Endothelial cell (in vitro differentiated cells): Measurements from ENCODE around the gene SEPTIN14. TPM values are rescaled to one million over a fixed set of nuclear protein-coding genes. Genes with fewer than 3 reads are reported as not detected.
"Not testable (repeated sequence)": the region's sequence is repeated elsewhere in the genome, so short reads cannot be mapped to it uniquely, and the experiment has no call there.

Experiments
- DNase-seq: peaks from one replicate; pipeline ENCODE4 v3.0.0; 2021; ENCODE audit warnings: low spot score
- H3K27ac Mint-ChIP-seq: one replicate; pipeline ENCODE4 v1.8.0; 2021; ENCODE audit warnings: mixed read lengths, inconsistent platforms; ENCODE audit not compliant: unreplicated experiment
- H3K27me3 Mint-ChIP-seq: one replicate; pipeline ENCODE4 v1.8.0; 2021; ENCODE audit warnings: mild to moderate bottlenecking, moderate library complexity, mixed read lengths, inconsistent platforms; ENCODE audit not compliant: unreplicated experiment
- H3K36me3 Mint-ChIP-seq: one replicate; pipeline ENCODE4 v1.8.0; 2021; ENCODE audit warnings: mild to moderate bottlenecking, low read depth, mixed read lengths, inconsistent platforms; ENCODE audit not compliant: unreplicated experiment
- H3K4me1 Mint-ChIP-seq: one replicate; pipeline ENCODE4 v1.8.0; 2021; ENCODE audit warnings: mild to moderate bottlenecking, mixed read lengths, inconsistent platforms; ENCODE audit not compliant: unreplicated experiment
- H3K4me3 Mint-ChIP-seq: one replicate; pipeline ENCODE4 v1.8.0; 2021; ENCODE audit warnings: mild to moderate bottlenecking, mixed read lengths, inconsistent platforms; ENCODE audit not compliant: unreplicated experiment
- H3K9me3 Mint-ChIP-seq: one replicate; pipeline ENCODE4 v1.8.0; 2021; ENCODE audit warnings: mixed read lengths, inconsistent platforms; ENCODE audit not compliant: unreplicated experiment
- long read RNA-seq: library from polyadenylated mRNA; unstranded; transcript quantifications from one replicate; pipeline ENCODE4 v2.0.0, GENCODE V29; 2020; ENCODE audit not compliant: unreplicated experiment
- total RNA-seq: library from RNA; stranded (reverse); fragmentation: NEBNext Ultra II Directional; extraction: Animal tissue kit (Norgen Biotek cat#: 25700); gene quantifications from one replicate; pipeline ENCODE4 v1.2.1, GENCODE V29; 2021; ENCODE audit not compliant: unreplicated experiment
- TF ChIP-seq, protein P1 (sequence below): fragments of 200-600 bp; sonication (generic); IDR thresholded peaks from one replicate; pipeline ENCODE4 v1.5.0; 2021; ENCODE audit warnings: antibody characterized with exemption; ENCODE audit not compliant: unreplicated experiment

The SEPTIN14 gene
- not detected for total RNA-seq
- long read RNA-seq, result 0 reads

DNA sequence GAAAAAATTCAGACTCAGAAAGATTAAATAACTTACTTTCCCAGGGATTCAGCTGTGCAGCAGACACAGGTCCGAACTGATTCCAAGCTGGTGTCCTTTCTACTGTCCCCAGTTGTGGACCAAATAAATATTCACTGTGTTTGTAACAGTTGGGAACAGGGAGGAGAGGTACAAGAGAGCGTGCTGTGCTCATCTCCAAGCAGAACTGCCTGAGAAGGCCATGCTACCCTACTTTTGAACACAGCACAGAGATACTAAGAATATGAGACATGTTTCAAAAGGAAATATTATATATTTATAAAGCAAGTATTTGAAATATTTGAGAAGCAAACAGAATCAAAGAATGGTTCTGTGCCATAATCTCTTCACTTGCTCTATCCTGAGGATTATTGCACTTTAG is at the start of gene SEPTIN14:
TSS of gene SEPTIN14 (minus strand) at position 101 of the 400 bp plus-strand sequence. CDS start 756 bp downstream, outside the sequence.
- not testable (repeated sequence) for H3K9me3 Mint-ChIP-seq, H3K4me1 Mint-ChIP-seq, H3K36me3 Mint-ChIP-seq

DNA sequence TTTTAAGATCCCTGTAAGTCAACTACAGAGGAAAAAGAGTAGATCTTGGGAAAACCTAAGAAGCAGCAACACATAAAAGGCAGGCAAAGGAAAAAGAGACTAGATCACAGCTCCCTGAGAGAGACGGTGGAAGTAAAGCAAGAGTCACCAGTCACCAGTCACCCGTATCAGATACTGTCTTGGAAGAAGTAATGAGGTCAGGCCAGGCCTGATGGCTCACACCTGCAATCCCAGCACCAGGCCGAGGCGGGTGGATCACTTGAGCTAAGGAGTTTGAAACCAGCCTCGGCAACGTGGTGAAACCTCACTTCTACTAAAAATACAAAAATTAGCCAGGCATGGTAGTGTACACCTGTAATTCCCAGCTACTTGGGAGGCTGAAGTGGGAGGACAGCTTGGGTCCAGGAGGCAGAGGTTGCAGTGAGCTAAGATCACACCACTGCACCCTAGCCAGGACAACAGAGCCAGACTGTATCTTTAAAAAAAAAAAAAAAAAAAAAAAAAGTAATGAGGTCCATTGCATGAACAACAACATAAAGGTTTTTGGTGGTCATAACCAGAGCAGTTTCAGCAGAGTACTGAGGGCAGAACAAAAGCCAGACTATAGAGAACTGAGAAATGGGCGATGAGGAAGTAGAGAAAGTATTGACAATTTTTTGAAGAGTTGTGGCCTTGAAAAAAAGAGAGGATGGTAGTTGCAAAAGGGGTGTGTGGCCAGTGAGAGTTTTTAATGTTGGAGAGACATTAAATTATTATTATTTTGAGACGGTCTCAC is 41.6 kb upstream of the SEPTIN14 start:
- Mint-ChIP-seq H3K27me3 (peaks cover 2% of the 10 kb centered on the region), H3K4me1 (no peaks in the 10 kb centered on the region), H3K36me3 (peaks cover 21% of the 10 kb centered on the region)

More for the DNA sequence above, at the start of gene SEPTIN14:
- not testable (repeated sequence) for H3K27ac Mint-ChIP-seq, H3K27me3 Mint-ChIP-seq, DNase-seq, H3K4me3 Mint-ChIP-seq

DNA sequence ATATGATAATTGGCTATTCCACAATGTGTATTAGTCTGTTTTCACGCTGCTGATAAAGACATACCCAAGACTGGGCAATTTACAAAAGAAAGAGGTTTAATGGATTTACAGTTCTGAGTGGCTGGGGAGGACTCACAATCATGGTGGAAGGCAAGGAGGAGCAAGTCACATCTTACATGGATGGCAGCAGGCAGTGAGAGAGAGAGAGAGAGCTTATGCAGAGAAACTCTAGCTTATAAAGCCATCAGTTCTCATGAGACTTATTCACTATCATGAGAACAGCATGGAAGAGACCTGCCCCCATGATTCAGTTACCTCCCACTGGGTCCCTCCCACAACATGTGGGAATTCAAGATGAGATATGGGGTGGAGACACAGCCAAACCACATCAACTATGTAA is 38.5 kb upstream of the SEPTIN14 start:
- DNase-seq, H3K9me3 Mint-ChIP-seq, H3K4me1 Mint-ChIP-seq, H3K27ac Mint-ChIP-seq, H3K4me3 Mint-ChIP-seq, H3K27me3 Mint-ChIP-seq: not testable (repeated sequence)
- peaks cover 13% of the 10 kb centered on the region for H3K36me3 Mint-ChIP-seq

More for the DNA sequence above, 41.6 kb upstream of the SEPTIN14 start:
- no peaks in the 10 kb centered on the region for H3K9me3 Mint-ChIP-seq
- H3K27ac Mint-ChIP-seq, result no peak overlapping the region
- TF ChIP-seq, protein P1, sequence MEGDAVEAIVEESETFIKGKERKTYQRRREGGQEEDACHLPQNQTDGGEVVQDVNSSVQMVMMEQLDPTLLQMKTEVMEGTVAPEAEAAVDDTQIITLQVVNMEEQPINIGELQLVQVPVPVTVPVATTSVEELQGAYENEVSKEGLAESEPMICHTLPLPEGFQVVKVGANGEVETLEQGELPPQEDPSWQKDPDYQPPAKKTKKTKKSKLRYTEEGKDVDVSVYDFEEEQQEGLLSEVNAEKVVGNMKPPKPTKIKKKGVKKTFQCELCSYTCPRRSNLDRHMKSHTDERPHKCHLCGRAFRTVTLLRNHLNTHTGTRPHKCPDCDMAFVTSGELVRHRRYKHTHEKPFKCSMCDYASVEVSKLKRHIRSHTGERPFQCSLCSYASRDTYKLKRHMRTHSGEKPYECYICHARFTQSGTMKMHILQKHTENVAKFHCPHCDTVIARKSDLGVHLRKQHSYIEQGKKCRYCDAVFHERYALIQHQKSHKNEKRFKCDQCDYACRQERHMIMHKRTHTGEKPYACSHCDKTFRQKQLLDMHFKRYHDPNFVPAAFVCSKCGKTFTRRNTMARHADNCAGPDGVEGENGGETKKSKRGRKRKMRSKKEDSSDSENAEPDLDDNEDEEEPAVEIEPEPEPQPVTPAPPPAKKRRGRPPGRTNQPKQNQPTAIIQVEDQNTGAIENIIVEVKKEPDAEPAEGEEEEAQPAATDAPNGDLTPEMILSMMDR, result no peak
- DNase-seq, result no peak
- no peak overlapping the region for H3K4me3 Mint-ChIP-seq

DNA sequence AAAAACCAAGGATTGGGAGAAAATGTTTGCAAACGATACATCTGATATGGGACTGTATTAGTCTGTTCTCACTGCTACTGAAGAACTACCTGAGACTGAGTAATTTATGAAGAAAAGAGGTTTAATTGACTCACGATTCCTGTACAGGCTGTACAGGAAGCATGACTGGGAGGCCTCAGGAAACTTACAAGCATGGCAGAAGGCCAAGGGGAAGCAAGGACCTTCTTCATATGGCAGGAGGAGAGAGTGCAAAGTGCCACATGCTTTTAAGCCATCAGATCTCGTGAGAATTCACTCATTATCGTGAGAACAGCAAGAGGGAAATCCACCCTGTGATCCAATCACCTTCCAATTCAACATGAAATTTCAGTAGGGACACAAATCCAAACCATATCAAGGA is 35.7 kb upstream of the SEPTIN14 start:
- no peak overlapping the region for H3K4me3 Mint-ChIP-seq
- TF ChIP-seq, protein P1, result no peak
- peaks cover 1% of the 10 kb centered on the region for H3K27me3 Mint-ChIP-seq
- H3K9me3 Mint-ChIP-seq, result no peaks in the 10 kb centered on the region
- no peak for DNase-seq
- peaks cover 13% of the 10 kb centered on the region for H3K36me3 Mint-ChIP-seq
- no peak overlapping the region for H3K27ac Mint-ChIP-seq
- H3K4me1 Mint-ChIP-seq, result no peaks in the 10 kb centered on the region

DNA sequence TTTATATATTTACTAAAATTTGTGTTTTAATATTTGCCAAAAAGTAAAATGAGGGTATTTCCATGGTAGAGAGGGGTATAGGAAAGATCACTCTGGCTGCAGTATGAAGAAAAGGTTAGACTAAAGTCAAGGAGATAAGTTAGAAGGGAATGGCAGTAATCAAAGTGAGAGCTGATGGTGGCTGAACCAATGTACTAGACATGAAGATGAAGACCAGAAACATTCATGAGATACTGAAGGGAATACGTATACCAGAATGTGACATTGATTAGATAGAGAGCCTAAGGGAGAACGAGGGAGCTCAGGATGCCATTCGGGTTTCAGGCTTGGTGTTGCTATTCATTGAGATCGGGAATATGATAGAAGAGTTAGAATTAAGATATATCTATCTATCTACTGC is 32.5 kb upstream of the SEPTIN14 start:
- no peaks in the 10 kb centered on the region for H3K36me3 Mint-ChIP-seq
- no peak overlapping the region for H3K27ac Mint-ChIP-seq

More for the DNA sequence above, 32.5 kb upstream of the SEPTIN14 start:
- Mint-ChIP-seq H3K4me1 (no peaks in the 10 kb centered on the region), H3K9me3 (no peaks in the 10 kb centered on the region), H3K27me3 (peaks cover 1% of the 10 kb centered on the region), H3K4me3 (no peak overlapping the region)
- no peak for DNase-seq
- TF ChIP-seq, protein P1, result no peak
